ENCODE measurements around the gene NCS1.

NCS1 gene

GRCh38 chr9:130147910-130148309, 24.3 kb upstream of the NCS1 start:
- no peak for DNase-seq (ENCODE audit: low read depth in 2 of 2)

DNA sequence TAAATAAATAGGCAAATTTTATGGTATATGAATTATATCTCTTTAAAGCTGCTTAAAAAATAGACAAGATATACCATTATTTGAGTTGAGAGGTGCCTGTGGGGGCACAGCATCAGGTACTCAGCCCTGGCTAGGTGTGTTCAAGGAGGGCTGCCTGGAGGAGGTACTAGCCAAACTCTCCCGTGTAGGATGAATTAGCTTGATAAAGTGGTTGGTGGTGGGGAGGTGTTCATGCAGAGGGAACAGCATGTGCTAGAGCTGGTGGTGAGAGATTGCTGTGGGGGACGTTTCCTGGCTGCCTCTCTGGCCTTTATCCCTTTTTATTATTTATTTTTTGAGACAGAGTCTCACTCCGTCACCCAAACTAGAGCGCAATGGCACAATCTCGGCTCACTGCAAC, 23.2 kb upstream of the NCS1 start:
- DNase-seq (ENCODE audit: low read depth in 2 of 2), result no peak

DNA sequence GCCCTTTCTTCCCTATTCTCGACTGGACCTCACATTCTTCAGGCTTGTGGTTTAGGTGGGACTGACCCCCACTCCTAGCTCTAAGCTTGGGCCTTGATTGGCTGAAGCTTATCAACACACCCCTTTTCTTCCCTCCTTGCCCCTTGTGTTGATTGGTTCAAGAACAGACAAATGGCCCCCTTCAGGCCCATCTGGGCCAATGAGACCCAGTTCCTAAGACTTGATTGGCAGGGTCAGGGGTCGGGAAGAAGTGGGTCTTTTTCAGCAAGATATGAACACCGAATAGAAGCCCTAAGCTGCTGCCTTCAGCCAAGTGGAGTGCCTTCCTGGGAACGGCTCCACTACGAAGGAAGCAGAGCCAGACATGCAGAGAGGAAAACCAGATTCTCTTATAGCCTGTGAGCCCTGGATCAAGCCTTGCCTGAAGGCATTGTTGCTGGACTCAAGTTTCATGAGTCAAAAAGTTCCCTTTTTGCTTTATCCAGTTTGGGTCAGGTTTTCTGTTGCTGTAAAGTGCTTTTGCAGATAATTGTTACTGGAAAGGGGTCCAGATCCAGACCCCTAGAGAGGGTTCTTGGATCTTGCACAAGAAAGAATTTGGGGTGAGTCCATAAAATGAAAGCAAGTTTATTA, 22.4 kb upstream of the NCS1 start:
- no peak for DNase-seq (ENCODE audit: low read depth in 2 of 2)

- DNase-seq (ENCODE audit: low read depth in 2 of 2), result no peak
Measured at GRCh38 chr9:130150779-130151382, 21.3 kb upstream of the NCS1 start.

DNA sequence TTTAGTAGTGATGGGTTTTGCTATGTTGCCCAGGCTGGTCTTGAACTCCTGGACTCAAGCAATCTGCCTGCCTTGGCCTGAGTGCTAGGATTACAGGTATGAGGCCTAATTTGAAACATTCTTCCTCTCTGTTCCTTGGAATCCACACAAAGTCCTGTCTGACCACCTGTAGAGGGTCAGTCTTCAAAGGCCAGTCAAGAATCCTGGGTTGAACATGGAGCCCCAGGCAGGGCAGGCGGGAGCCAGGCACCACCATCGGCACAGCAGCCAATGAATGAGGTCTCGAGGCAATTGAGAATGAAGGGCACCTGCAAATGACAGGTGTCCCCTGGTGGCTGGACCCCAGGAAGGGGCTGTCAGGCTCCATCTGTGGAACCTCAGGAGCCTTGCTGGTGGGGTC, 17.4 kb upstream of the NCS1 start:
- no peak for DNase-seq (ENCODE audit: low read depth in 2 of 2)

DNA sequence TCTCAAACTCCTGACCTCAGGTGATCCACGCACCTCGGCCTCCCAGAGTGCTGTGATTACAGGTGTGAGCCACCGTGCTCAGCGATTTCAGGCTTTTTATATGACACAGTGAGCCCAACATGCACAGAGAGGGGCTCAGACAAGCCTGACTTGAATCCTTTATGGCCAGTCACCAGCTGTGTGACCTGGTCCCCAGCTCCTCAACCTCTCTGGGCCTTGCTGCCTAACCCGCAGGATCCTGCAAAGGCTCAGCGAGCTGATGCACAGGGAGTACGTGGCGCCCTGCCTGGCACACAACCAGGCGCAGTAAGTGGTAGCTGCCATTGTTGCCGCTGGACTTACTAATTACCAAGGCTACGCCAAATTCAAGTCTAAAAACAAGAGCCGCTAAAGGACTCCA, 16.6 kb upstream of the NCS1 start:
- no peak for DNase-seq (ENCODE audit: low read depth in 2 of 2)

- no peak for DNase-seq (ENCODE audit: low read depth in 2 of 2)
Measured at GRCh38 chr9:130156672-130157071, 15.5 kb upstream of the NCS1 start.

DNA sequence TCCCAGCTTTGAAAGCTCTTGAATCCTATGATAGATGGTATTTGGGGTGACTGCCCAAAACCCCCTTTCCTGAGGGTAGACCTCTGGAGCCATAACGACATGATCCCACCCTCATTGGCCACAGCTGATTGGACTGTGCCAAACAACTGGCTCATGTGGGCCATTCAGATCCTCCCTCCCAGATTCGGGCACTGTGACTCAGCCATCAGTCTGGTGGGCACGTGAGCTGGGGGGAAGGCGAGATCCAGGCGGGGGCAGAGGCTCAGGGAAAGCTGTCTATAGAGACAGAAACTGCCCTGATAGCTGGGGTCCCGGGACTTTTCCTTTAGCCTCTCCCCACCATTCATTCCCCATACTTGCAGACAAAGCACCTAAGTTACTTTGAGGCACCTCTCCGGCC, 15.1 kb upstream of the NCS1 start:
- DNase-seq (ENCODE audit: low read depth in 2 of 2), result no peak

DNA sequence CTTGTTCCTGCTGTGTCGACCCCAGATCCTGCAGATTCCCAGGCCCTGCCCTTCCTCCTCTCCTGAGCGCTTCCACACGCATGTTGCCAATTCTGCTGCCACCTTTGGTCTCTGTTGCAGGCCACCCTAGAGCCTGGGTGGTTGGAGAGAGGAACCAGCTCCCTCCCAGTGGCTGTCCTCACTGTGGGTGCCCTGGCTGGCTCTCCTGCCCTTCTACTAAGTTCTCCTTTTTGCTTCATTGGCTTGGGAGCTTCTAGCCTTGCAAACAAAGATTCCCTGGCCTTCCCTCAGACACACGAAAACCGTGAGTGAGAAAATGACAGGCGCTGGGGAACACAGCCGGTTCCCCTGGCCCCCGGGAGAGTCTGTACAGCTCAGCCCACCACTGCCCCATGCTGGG, 14.2 kb upstream of the NCS1 start:
- DNase-seq (ENCODE audit: low read depth in 2 of 2), result no peak

- no peak for DNase-seq (ENCODE audit: low read depth in 2 of 2)
Measured at GRCh38 chr9:130159057-130159456, 13.1 kb upstream of the NCS1 start.

DNA sequence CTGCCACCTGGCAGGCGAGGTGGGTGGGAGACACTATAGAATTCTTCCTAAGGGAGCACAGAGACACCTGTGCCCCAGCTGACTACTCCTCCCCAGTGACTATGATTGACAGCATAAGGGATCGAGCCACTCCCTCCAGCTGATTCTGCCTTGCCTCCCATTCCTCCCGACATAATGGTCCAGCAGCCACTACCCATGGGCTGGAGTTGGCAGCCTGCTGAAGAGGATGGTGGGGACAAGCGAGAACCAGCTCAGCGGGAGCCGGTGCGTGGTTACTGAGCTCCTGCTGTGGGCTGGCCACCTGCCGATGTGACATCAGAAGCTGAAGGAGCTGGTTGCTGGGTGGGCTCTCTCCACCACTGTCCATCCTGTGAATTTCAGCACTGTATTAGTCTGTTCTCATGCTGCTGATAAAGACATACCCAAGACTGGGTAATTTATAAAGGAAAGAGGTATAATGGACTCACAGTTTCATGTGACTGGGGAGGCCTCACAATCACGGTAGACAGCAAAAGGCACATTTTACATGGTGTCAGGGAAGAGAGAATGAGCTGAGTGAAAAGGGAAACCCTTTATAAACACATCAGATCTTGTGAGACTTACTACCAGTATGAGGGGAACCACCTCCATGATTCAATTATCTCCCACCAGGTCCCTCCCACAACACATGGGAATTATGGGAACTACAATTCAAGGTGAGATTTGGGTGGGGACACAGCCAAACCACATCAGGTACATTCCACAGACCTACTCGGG, 12.1 kb upstream of the NCS1 start:
- DNase-seq (ENCODE audit: low read depth in 2 of 2), result no peak

- no peak for DNase-seq (ENCODE audit: low read depth in 2 of 2)
Measured at GRCh38 chr9:130160862-130161470, 11.2 kb upstream of the NCS1 start.

- DNase-seq (ENCODE audit: low read depth in 2 of 2), result no peak
Measured at GRCh38 chr9:130165579-130165978, 6.6 kb upstream of the NCS1 start.

DNA sequence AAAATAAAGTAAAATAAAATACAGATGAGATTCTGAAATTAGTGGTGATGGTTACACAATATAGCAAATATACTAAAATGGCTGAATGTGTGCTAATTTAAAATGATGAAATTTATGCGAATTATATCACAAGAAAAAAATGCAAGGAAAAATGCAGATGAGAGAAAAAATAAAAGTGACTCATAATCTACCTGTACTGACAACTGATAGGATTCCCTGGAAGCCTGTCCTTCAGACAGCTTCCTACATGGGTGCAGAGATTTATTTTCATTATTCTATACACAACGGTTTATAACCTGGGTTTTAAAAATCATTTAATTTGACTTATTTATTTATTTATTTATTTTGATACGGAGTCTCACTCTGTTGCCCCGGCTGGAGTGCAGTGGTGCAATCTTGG, 5.8 kb upstream of the NCS1 start:
- no peak for DNase-seq (ENCODE audit: low read depth in 2 of 2)

- no peak for DNase-seq (ENCODE audit: low read depth in 2 of 2)
Measured at GRCh38 chr9:130167927-130168326, 4.3 kb upstream of the NCS1 start.

GRCh38 chr9:130171226-130172148, 717 bp upstream of the NCS1 start:
- DNase-seq (ENCODE audit: low read depth in 2 of 2), result no peak

- peak; percentile 42 to 49 for DNase-seq (ENCODE audit: low read depth in 2 of 2)
Measured at GRCh38 chr9:130172858-130173665, 858 bp downstream of the NCS1 start.

GRCh38 chr9:130173666-130173983, 1.4 kb downstream of the NCS1 start:
- DNase-seq (ENCODE audit: low read depth in 2 of 2), result no peak

- no peak for DNase-seq (ENCODE audit: low read depth in 2 of 2)
Measured at GRCh38 chr9:130174025-130174424, 1.8 kb downstream of the NCS1 start.

GRCh38 chr9:130174920-130175321, 2.7 kb downstream of the NCS1 start:
- no peak for DNase-seq (ENCODE audit: low read depth in 2 of 2)

DNA sequence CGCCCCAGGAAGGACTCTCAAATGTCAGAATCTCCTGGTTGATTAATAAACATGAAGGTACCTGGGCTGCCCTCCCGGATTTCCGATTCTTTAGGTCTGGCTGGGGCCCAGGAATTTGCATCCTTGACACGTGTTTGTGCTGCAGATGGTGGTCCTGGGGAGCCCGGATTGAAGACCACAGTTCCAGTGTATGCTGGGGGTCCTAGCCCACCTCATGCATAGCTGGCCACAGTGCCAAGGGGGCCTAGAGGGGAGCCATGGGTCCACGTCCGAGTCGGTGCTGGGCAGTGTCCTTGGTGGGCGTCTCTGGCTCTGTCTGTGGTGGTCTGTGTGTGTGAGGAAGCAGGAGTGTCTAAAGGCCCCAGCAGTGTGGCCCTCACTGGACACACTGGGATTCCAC, 3.2 kb downstream of the NCS1 start:
- DNase-seq (ENCODE audit: low read depth in 2 of 2), result no peak

Measured in stimulated activated CD8-positive, alpha-beta memory T cell treated with anti-CD3 and anti-CD28 coated beads, Interleukin-15, amount 100 ng/mL, for 4 hours (primary cell).